Endothelial cell of umbilical vein (primary cell): Measurements from ENCODE around the gene ADAT3. TPM values are rescaled to one million over a fixed set of nuclear protein-coding genes. Genes with fewer than 3 reads are reported as not detected.

Experiments
- BruUV-seq: library from RNA; stranded (reverse); fragments of 400-500 nt; replicated peaks from 2 replicates; lab custom pipeline; 2021; lab: Mats Ljungman, UMichigan
- CTCF ChIA-PET: fragments of 300-600, 350-600 bp; sonication (Branson Sonifier 250); formaldehyde crosslinking; loops from one replicate; lab custom pipeline; 2021; ENCODE audit warnings: antibody characterized with exemption, inconsistent platforms; lab: Charles Lee
- POLR2A ChIA-PET: fragments of 300-600, 350-600 bp; sonication (Branson Sonifier 250); formaldehyde crosslinking; loops from one replicate; lab custom pipeline; 2021; ENCODE audit warnings: antibody characterized with exemption, inconsistent platforms; lab: Charles Lee
- DNase-seq: peaks from one replicate; pipeline ENCODE4 v3.0.0-alpha.2; 2011; ENCODE audit warnings: low read depth, low spot score
- FAIRE-seq: peaks from 2 replicates; lab custom pipeline; 2011; peaks lifted over from hg19 to GRCh38; lab: Jason Lieb, UNC
- H2AFZ ChIP-seq: 2 replicates; pipeline ENCODE4 v1.6.0; 2012; ENCODE audit warnings: low read depth, low read length, control low read depth, inconsistent platforms
- H3K27ac ChIP-seq: 2 replicates; pipeline ENCODE4 v1.5.1; 2011; ENCODE audit warnings: low read depth, mild to moderate bottlenecking, control low read depth, low read length, moderate library complexity; ENCODE audit not compliant: insufficient read depth
- H3K27me3 ChIP-seq, 2 experiments: 2 replicates each; pipeline versions ENCODE4 v1.6.0 to v1.6.1; 2011; ENCODE audit warnings: low read length in 2 of 2, mixed read lengths in 1 of 2; ENCODE audit not compliant: control insufficient read depth in 2 of 2, insufficient read depth in 2 of 2
- H3K36me3 ChIP-seq, 2 experiments: 2 replicates in 1 of 2; 3 replicates in 1 of 2; pipeline ENCODE4 v1.5.1; 2011; ENCODE audit warnings: low read length in 2 of 2, mild to moderate bottlenecking in 1 of 2, moderate library complexity in 1 of 2; ENCODE audit not compliant: control insufficient read depth in 2 of 2, insufficient read depth in 2 of 2; ENCODE audit errors: extremely low read depth in 1 of 2
- H3K4me1 ChIP-seq: 3 replicates; pipeline ENCODE4 v1.5.1; 2011; ENCODE audit warnings: mild to moderate bottlenecking, low read length; ENCODE audit not compliant: control insufficient read depth, insufficient read depth; ENCODE audit errors: extremely low read depth
- H3K4me2 ChIP-seq: 2 replicates; pipeline ENCODE4 v1.6.1; 2011; ENCODE audit warnings: low read length, control low read depth, mixed read lengths; ENCODE audit not compliant: insufficient read depth
- H3K4me3 ChIP-seq, 3 experiments: fragments of 200-600 bp in 1 of 3; sonication (generic), shearing (Covaris generic) in 1 of 3; replicated peaks in 1 of 3; 2 replicates each; pipeline ENCODE4 v1.5.1; 2011 to 2016; ENCODE audit warnings: control low read depth in 3 of 3, low read length in 3 of 3, mild to moderate bottlenecking in 2 of 3, inconsistent platforms in 1 of 3, low read depth in 1 of 3, moderate library complexity in 1 of 3; ENCODE audit not compliant: insufficient read depth in 1 of 3
- H3K79me2 ChIP-seq: 2 replicates; pipeline ENCODE4 v1.6.0; 2012; ENCODE audit warnings: low read length, inconsistent platforms; ENCODE audit not compliant: control insufficient read depth, insufficient read depth
- H3K9ac ChIP-seq: replicated peaks from 2 replicates; pipeline ENCODE3; 2011; ENCODE audit warnings: low read length, control low read depth; ENCODE audit not compliant: insufficient read depth; ENCODE audit errors: extremely low read depth
- H3K9me1 ChIP-seq: replicated peaks from 3 replicates; pipeline ENCODE4 v1.6.0; 2011; ENCODE audit warnings: mild to moderate bottlenecking, low read length; ENCODE audit not compliant: control insufficient read depth, insufficient read depth; ENCODE audit errors: extremely low read depth
- H3K9me3 ChIP-seq: replicated peaks from 2 replicates; pipeline ENCODE4 v1.5.1; 2012; ENCODE audit warnings: low read length, inconsistent platforms; ENCODE audit not compliant: control insufficient read depth, insufficient read depth
- H4K20me1 ChIP-seq: replicated peaks from 2 replicates; pipeline ENCODE3; 2011; ENCODE audit warnings: mild to moderate bottlenecking, low read length; ENCODE audit not compliant: control insufficient read depth, insufficient read depth; ENCODE audit errors: extremely low read depth
- CTCF ChIP-seq, 2 donors: IDR thresholded peaks; 1 replicate in 1 of 2; 2 replicates in 1 of 2; pipeline ENCODE4 v1.5.1; 2011; ENCODE audit warnings: low read length in 2 of 2, mild to moderate bottlenecking in 2 of 2, moderate library complexity in 2 of 2, control low read depth in 1 of 2, inconsistent platforms in 1 of 2, low read depth in 1 of 2; ENCODE audit not compliant: insufficient read depth in 1 of 2; ENCODE audit errors: extremely low read depth in 1 of 2
- EZH2 ChIP-seq: IDR thresholded peaks from 2 replicates; pipeline ENCODE4 v1.6.1; 2012; ENCODE audit warnings: borderline replicate concordance, low read depth, mild to moderate bottlenecking, moderate library complexity, low read length, inconsistent platforms; ENCODE audit not compliant: severe bottlenecking
- FOS ChIP-seq: IDR thresholded peaks from 2 replicates; pipeline ENCODE4 v1.6.1; 2011; ENCODE audit warnings: mild to moderate bottlenecking, low read length, moderate library complexity, borderline replicate concordance; ENCODE audit not compliant: insufficient read depth
- GATA2 ChIP-seq: IDR thresholded peaks from 2 replicates; pipeline ENCODE4 v1.7.0; 2011; ENCODE audit warnings: low read depth, mild to moderate bottlenecking, moderate library complexity, mixed read lengths, low read length; ENCODE audit not compliant: insufficient read length, insufficient read depth
- JUN ChIP-seq: IDR thresholded peaks from 2 replicates; pipeline ENCODE4 v1.6.1; 2011; ENCODE audit warnings: borderline replicate concordance, low read depth; ENCODE audit not compliant: insufficient read length, insufficient read depth
- MYC ChIP-seq: IDR thresholded peaks from one replicate; pipeline ENCODE4 v1.6.1; 2011; ENCODE audit warnings: mild to moderate bottlenecking, low read depth, low read length
- POLR2A ChIP-seq: IDR thresholded peaks from 2 replicates; pipeline ENCODE4 v1.6.1; 2012; ENCODE audit warnings: low read depth, mild to moderate bottlenecking, control low read depth, low read length
- POLR2AphosphoS5 ChIP-seq: IDR thresholded peaks from 2 replicates; pipeline ENCODE4 v1.6.1; 2012; ENCODE audit warnings: low read depth, mild to moderate bottlenecking, control low read depth, low read length, moderate library complexity; ENCODE audit not compliant: insufficient read depth
- dilution Hi-C: fragments of 300-500 bp; cut with MboI; formaldehyde crosslinking; loops from one replicate; pipeline ENCODE4 v1.15.0; 2019; ENCODE audit warnings: low sequenced_read_pairs; ENCODE audit not compliant: extremely low pct_ligation_motif_present
- intact Hi-C: fragments of 100-400 bp; cut with micrococcal nuclease; formaldehyde crosslinking; loops from one replicate; pipeline ENCODE4 v1.10.0; 2022
- polyA plus RNA-seq, 4 experiments: library from polyadenylated mRNA; depleted of rRNA in 3 of 4; stranded (reverse) in 3 of 4; unstranded in 1 of 4; fragments of >200 nt; gene quantifications; 2 replicates each; pipeline versions ENCODE4 v1.2.1 to v1.2.3, GENCODE V29; 2011 to 2012; ENCODE audit warnings: missing spikeins in 1 of 4
- total RNA-seq: library from RNA; stranded (reverse); gene quantifications from 2 replicates; pipeline ENCODE4 v1.2.3, GENCODE V29; 2021
- TF ChIP-seq, protein P1 (sequence below): IDR thresholded peaks from 2 replicates; pipeline ENCODE4 v1.6.1; 2011; ENCODE audit not compliant: insufficient read depth, insufficient read length

ADAT3 gene
- total and polyA plus RNA-seq, 2 donors (not counting 3 experiments of a cell fraction or from before 2014, with no cell fraction given), result 5.7 to 11.7 TPM

DNA sequence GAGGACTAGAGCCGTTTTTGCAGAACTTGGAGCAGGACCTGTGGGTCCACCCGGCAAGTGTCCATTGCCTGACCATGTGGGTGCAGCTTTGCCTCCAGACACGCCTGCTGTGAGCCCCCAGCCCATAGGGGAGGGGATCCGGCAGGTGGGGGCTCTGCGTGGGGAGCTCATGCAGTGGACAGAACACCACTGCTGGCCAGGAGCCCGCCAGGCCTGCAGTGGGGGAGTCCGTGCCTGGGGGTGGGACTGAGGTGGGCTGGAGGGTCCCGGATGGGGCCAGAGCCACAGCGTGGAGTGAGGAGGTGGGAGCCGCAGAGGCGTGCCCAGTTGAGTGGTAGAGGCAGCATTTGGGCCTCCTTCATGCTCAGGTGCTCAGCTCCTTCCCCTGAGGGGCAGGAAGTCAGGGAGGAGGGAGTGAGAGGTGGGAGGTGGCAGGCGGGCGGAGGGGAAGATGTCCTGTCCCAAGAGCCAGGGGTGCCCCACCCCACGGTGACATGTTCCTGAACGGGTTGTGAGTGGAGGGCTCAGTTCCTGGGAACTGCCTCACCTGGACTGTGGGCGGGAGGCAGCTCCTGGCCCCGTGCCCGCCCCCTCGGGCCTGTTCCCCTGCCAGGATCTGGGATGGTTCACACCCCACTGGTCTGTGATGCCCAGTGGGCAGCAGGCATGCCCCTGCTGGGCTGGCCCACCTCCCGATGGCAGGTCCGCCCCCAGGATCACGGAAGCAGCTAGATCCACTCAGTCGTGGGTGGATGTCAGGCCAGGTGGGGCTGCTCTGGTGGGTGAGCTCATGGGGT, 8.8 kb downstream of the ADAT3 start:
- dilution Hi-C loops (no loop called here), intact Hi-C loops (no loop called here)
- TF ChIP-seq, protein P1, sequence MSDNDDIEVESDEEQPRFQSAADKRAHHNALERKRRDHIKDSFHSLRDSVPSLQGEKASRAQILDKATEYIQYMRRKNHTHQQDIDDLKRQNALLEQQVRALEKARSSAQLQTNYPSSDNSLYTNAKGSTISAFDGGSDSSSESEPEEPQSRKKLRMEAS, result no peak
- TF ChIP-seq POLR2AphosphoS5 (no peak), GATA2 (no peak), MYC (no peak), POLR2A (no peak), JUN (no peak), FOS (no peak), CTCF (IDR thresholded peaks at IDR 0.05; ENCODE audit: extremely low read depth in 1 of 2, insufficient read depth in 1 of 2, low read depth in 1 of 2, low read length in 2 of 2) (no peak), EZH2 (no peak)
- Histone ChIP-seq H2AFZ (no peak overlapping the region), H3K27me3 (no peaks in the 10 kb centered on the region), H3K79me2 (peaks cover 32% of the 10 kb centered on the region), H3K27ac (no peak overlapping the region), H3K9me1 (no peaks in the 10 kb centered on the region), H3K36me3 (peaks cover 3 to 16% of the 10 kb centered on the region in 2 experiments), H3K4me2 (no peak overlapping the region), H3K4me1 (no peaks in the 10 kb centered on the region), H4K20me1 (no peaks in the 10 kb centered on the region), H3K9ac (no peak overlapping the region), H3K9me3 (no peaks in the 10 kb centered on the region), H3K4me3 (no peak overlapping the region)
- no peak for DNase-seq
- POLR2A ChIA-PET, result no interaction called here
- no peak for FAIRE-seq
- BruUV-seq, result no TSS peak
- CTCF ChIA-PET, result no interaction called here
